ENCODE measurements around the gene CRACR2A.

Gene CRACR2A

DNA sequence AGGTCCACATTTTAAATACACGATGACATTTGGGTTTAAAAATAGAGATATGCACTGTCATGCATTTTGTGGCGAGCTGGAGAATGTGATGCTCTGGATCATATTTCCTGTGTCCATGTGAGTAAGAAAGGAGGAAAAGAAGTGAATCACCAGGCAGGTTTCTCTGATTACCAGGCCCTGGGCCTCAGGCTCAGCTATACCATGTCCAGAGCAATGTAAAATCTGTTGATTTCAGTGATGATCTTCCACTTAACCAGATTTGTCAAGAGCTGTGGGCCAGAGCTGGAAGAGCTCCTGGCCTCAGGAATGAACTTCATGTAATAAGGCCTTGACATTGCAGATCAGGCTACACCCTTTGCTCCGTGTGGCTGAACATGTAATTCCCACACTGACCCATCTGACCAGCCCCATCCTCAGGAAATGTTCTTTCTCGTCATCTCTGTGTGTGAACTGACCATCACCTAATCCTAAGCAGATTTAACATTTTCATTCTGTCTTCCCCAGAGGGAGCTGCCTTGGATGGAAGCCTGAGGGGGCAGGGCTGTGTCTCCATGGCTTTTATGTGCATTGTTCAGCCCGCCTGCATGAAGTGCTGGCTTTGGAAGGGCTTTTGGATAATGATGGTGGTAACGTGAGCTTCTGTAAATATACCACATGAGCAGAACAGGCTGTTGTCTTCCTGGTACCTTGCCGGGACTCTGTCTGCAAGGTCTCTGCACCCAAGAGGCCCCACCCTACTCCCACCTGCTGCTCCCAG lies 54.5 kb downstream of the CRACR2A start:
- peaks cover 20% of the 10 kb centered on the region for H3K4me1 Mint-ChIP-seq
- H3K27ac Mint-ChIP-seq, result peak overlapping the region; percentile 34 to 85 (median 66)
- TF ChIP-seq CTCF (IDR thresholded peaks at IDR 0.05; ENCODE audit: unreplicated experiment in 3 of 3), result no peak
- no peaks in the 10 kb centered on the region for H3K36me3 Mint-ChIP-seq (ENCODE audit: low read depth)
- H3K4me3 Mint-ChIP-seq, result no peak overlapping the region
- H3K27me3 Mint-ChIP-seq (ENCODE audit: low read depth), result peaks cover 9% of the 10 kb centered on the region
- peaks cover 7% of the 10 kb centered on the region for H3K9me3 Mint-ChIP-seq

GRCh38 chr12:3697311-3697870 lies 55.5 kb downstream of the CRACR2A start:
- TF ChIP-seq CTCF (IDR thresholded peaks at IDR 0.05; ENCODE audit: unreplicated experiment in 3 of 3), result no peak
- Mint-ChIP-seq H3K36me3 (ENCODE audit: low read depth) (no peaks in the 10 kb centered on the region), H3K27me3 (ENCODE audit: low read depth) (peaks cover 7% of the 10 kb centered on the region), H3K27ac (peak overlapping the region in 2 of 3 experiments; percentile 0 to 55), H3K4me3 (no peak overlapping the region), H3K9me3 (peaks cover 3% of the 10 kb centered on the region), H3K4me1 (peaks cover 20% of the 10 kb centered on the region)

GRCh38 chr12:3694673-3695072 lies 58.2 kb downstream of the CRACR2A start:
- Mint-ChIP-seq H3K36me3 (ENCODE audit: low read depth) (no peaks in the 10 kb centered on the region), H3K9me3 (peaks cover 22% of the 10 kb centered on the region), H3K27me3 (ENCODE audit: low read depth) (peaks cover 7% of the 10 kb centered on the region), H3K27ac (no peak overlapping the region), H3K4me1 (peaks cover 20% of the 10 kb centered on the region), H3K4me3 (no peak overlapping the region)
- TF ChIP-seq CTCF (IDR thresholded peaks at IDR 0.05; ENCODE audit: unreplicated experiment in 3 of 3), result no peak

- no peak overlapping the region for H3K4me3 Mint-ChIP-seq
- H3K36me3 Mint-ChIP-seq (ENCODE audit: low read depth), result no peaks in the 10 kb centered on the region
- no peak for TF ChIP-seq CTCF (IDR thresholded peaks at IDR 0.05; ENCODE audit: unreplicated experiment in 3 of 3)
- H3K9me3 Mint-ChIP-seq, result peaks cover 31% of the 10 kb centered on the region
- peaks cover 11% of the 10 kb centered on the region for H3K27me3 Mint-ChIP-seq (ENCODE audit: low read depth)
- peaks cover 6% of the 10 kb centered on the region for H3K4me1 Mint-ChIP-seq
- H3K27ac Mint-ChIP-seq, result no peak overlapping the region
These were observed 60.1 kb downstream of the CRACR2A start for GRCh38 chr12:3692616-3693365.

DNA sequence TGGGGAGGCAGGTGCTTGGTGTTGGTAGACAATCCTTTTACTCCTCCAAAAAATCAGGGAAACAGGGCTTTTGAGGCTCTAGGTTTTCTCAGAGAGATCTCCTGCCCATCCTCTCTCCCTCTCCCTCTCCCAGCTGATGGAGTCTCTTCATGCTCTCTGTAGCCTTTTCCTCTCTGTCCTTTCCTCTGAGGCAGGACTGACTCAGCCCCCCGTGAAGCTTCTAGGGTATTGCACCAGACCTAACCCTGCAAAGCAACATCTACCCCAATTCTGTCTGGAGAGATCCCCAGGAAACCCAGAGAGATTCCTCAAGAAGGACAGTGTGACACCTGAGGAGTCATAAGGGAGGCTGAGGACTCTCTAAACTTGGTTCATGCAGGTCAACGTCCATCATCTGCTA lies 66.4 kb downstream of the CRACR2A start:
- Mint-ChIP-seq H3K4me3 (no peak overlapping the region), H3K36me3 (ENCODE audit: low read depth) (no peaks in the 10 kb centered on the region), H3K9me3 (peaks cover 23% of the 10 kb centered on the region), H3K27me3 (ENCODE audit: low read depth) (peaks cover 18% of the 10 kb centered on the region), H3K4me1 (peaks cover 19% of the 10 kb centered on the region), H3K27ac (no peak overlapping the region)
- no peak for TF ChIP-seq CTCF (IDR thresholded peaks at IDR 0.05; ENCODE audit: unreplicated experiment in 3 of 3)
